Brain microvascular endothelial cell (primary cell): ENCODE measurements around the gene MAP1B.

ENCODE experiments used
- DNase-seq: peaks from one replicate; pipeline ENCODE4 v3.0.0-alpha.2; 2020
- H3K27ac ChIP-seq: fragments of 250-450 bp; sonication (Bioruptor Pico); 2 replicates; pipeline ENCODE4 v1.5.1; 2020; ENCODE audit warnings: mild to moderate bottlenecking, moderate library complexity
- H3K27me3 ChIP-seq: fragments of 250-450 bp; sonication (Bioruptor Pico); replicated peaks from 2 replicates; pipeline ENCODE4 v1.5.1; 2020; ENCODE audit warnings: mild to moderate bottlenecking
- H3K36me3 ChIP-seq: fragments of 250-450 bp; sonication (Bioruptor Pico); replicated peaks from 2 replicates; pipeline ENCODE4 v1.5.1; 2020; ENCODE audit warnings: mild to moderate bottlenecking
- H3K4me3 ChIP-seq: 2 replicates; pipeline ENCODE4 v1.5.1; 2011; ENCODE audit warnings: low read depth, mild to moderate bottlenecking, control low read depth, low read length, moderate library complexity
- CTCF ChIP-seq: IDR thresholded peaks from 2 replicates; pipeline ENCODE4 v1.5.1; 2011; ENCODE audit warnings: low read depth, mild to moderate bottlenecking, moderate library complexity, low read length, control low read depth, inconsistent platforms; ENCODE audit errors: missing control alignments
- in situ Hi-C: cut with HindIII; loops from 2 replicates; pipeline ENCODE4 v1.10.0; 2017; ENCODE audit warnings: low sequenced_read_pairs, low pct_ligation_motif_present

Gene MAP1B

GRCh38 chr5:72237415-72237814 lies 130.1 kb downstream of the MAP1B start:
- Histone ChIP-seq H3K36me3 (no peaks in the 10 kb centered on the region), H3K4me3 (no peak overlapping the region), H3K27me3 (no peaks in the 10 kb centered on the region), H3K27ac (no peak overlapping the region)
- in situ Hi-C loops, result no loop called here
- TF ChIP-seq CTCF, result no peak
- no peak for DNase-seq

- no peaks in the 10 kb centered on the region for H3K27me3 ChIP-seq
- no peak for TF ChIP-seq CTCF
- DNase-seq, result no peak
- no peak overlapping the region for H3K4me3 ChIP-seq
- no peak overlapping the region for H3K27ac ChIP-seq
- H3K36me3 ChIP-seq, result no peaks in the 10 kb centered on the region
- in situ Hi-C loops, result no loop called here
These were observed 130.6 kb downstream of the MAP1B start for GRCh38 chr5:72237879-72238278.

- Histone ChIP-seq H3K4me3 (no peak overlapping the region), H3K27ac (no peak overlapping the region), H3K36me3 (no peaks in the 10 kb centered on the region), H3K27me3 (no peaks in the 10 kb centered on the region)
- in situ Hi-C loops, result no loop called here
- TF ChIP-seq CTCF, result no peak
- DNase-seq, result no peak
These were observed 131.6 kb downstream of the MAP1B start for GRCh38 chr5:72238712-72239445.

- in situ Hi-C loops, result no loop called here
- H3K27me3 ChIP-seq, result no peaks in the 10 kb centered on the region
These were observed 134.2 kb downstream of the MAP1B start for GRCh38 chr5:72241346-72242003.

GRCh38 chr5:72242796-72243475 lies 135.7 kb downstream of the MAP1B start:
- Histone ChIP-seq H3K36me3 (no peaks in the 10 kb centered on the region), H3K27me3 (no peaks in the 10 kb centered on the region), H3K27ac (no peak overlapping the region), H3K4me3 (no peak overlapping the region)
- in situ Hi-C loops, result no loop called here
- no peak for DNase-seq
- TF ChIP-seq CTCF, result no peak

More at GRCh38 chr5:72241346-72242003, 134.2 kb downstream of the MAP1B start:
- no peak for DNase-seq
- no peak for TF ChIP-seq CTCF
- Histone ChIP-seq H3K36me3 (no peaks in the 10 kb centered on the region), H3K27ac (no peak overlapping the region), H3K4me3 (no peak overlapping the region)
